Peyer's patch (tissue), 4 donors: ENCODE data around the gene TRIB2.

Source experiments
- POLR2A ChIP-seq, 2 donors: fragments of 450-650 bp; IDR thresholded peaks; one replicate each; pipeline ENCODE4 v1.5.1; 2017; ENCODE audit warnings: antibody characterized with exemption in 2 of 2, mild to moderate bottlenecking in 2 of 2, moderate library complexity in 2 of 2
- TF ChIP-seq, protein P1 (sequence below), 6 experiments: fragments of 450-650 bp in 4 of 6; fragments of 200-600 bp in 2 of 6; sonication (generic) in 1 of 6; IDR thresholded peaks; one replicate each; pipeline ENCODE4 v1.5.1; 2017 to 2019; ENCODE audit warnings: antibody characterized with exemption in 6 of 6, mild to moderate bottlenecking in 3 of 6, moderate library complexity in 1 of 6

DNA sequence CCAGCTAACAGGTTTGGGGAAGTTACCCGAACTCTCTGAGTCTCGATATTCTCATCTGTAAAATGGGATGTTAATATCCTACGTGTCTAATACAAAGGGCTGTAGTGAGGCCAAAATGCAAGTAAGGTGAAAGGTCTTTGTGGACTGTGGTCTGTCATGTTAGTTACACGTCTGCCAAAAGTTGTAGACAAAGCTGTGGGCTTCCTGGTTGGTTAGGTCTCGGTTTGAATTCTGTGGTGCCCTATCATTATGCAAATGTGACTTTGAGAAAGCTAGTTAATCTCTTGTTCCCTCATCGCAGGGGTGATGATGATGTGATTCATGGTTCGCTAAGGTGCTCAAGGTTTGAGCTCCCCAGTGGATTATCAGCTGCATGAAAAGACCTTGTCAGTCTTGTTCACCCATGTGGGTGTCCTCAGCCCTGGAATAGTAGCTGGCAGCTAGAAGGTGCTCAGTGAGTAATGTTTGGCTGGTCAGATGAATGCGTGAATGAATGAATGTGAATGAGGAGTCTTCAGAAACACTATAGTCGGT lies 23.1 kb downstream of the TRIB2 start:
- TF ChIP-seq POLR2A (IDR thresholded peaks at IDR 0.05): no peak
- TF ChIP-seq, protein P1, sequence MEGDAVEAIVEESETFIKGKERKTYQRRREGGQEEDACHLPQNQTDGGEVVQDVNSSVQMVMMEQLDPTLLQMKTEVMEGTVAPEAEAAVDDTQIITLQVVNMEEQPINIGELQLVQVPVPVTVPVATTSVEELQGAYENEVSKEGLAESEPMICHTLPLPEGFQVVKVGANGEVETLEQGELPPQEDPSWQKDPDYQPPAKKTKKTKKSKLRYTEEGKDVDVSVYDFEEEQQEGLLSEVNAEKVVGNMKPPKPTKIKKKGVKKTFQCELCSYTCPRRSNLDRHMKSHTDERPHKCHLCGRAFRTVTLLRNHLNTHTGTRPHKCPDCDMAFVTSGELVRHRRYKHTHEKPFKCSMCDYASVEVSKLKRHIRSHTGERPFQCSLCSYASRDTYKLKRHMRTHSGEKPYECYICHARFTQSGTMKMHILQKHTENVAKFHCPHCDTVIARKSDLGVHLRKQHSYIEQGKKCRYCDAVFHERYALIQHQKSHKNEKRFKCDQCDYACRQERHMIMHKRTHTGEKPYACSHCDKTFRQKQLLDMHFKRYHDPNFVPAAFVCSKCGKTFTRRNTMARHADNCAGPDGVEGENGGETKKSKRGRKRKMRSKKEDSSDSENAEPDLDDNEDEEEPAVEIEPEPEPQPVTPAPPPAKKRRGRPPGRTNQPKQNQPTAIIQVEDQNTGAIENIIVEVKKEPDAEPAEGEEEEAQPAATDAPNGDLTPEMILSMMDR (IDR thresholded peaks at IDR 0.05): no peak
